Lower leg skin (tissue), 4 donors: ENCODE data around the gene TRH. TPM values are rescaled to one million over a fixed set of nuclear protein-coding genes. Genes with fewer than 3 reads are reported as not detected.

Source experiments
- DNase-seq, 2 donors: peaks; one replicate each; pipeline ENCODE4 v3.0.0-alpha.2; 2019; ENCODE audit warnings: low spot score in 2 of 2
- H3K4me3 ChIP-seq: fragments of 200-600 bp; sonication (generic); 2 replicates; pipeline ENCODE4 v1.5.1; 2017; ENCODE audit warnings: mild to moderate bottlenecking, low read depth; ENCODE audit not compliant: poor library complexity, severe bottlenecking
- POLR2A ChIP-seq, 2 donors: fragments of 450-650 bp; IDR thresholded peaks; one replicate each; pipeline ENCODE4 v1.6.1; 2016 to 2017; ENCODE audit warnings: antibody characterized with exemption in 2 of 2, mild to moderate bottlenecking in 1 of 2, moderate library complexity in 1 of 2
- WGBS, 2 donors: methylation state at CpG; one replicate each; pipeline ENCODE4 v1.1.5; 2018; 5-methylcytosine and 5-hydroxymethylcytosine counted together
- intact Hi-C: fragments of 100-400 bp; cut with DNase I; formaldehyde crosslinking; loops from one replicate; pipeline ENCODE4 v1.15.0; 2023; ENCODE audit warnings: low total_unique reads
- total RNA-seq, 4 donors: library from RNA; depleted of rRNA; stranded (reverse); fragments of >200 nt; gene quantifications; one replicate each; pipeline ENCODE4 v1.1.0, GENCODE V29; 2016
- TF ChIP-seq, protein P1 (sequence below), 3 donors: fragments of 450-650 bp; IDR thresholded peaks; one replicate each; pipeline ENCODE4 v1.5.1; 2016; ENCODE audit warnings: antibody characterized with exemption in 3 of 3, mild to moderate bottlenecking in 3 of 3, moderate library complexity in 2 of 3

The TRH gene
- total RNA-seq, 4 donors from 2014 or later = 0.30 TPM; not detected in 3

DNA sequence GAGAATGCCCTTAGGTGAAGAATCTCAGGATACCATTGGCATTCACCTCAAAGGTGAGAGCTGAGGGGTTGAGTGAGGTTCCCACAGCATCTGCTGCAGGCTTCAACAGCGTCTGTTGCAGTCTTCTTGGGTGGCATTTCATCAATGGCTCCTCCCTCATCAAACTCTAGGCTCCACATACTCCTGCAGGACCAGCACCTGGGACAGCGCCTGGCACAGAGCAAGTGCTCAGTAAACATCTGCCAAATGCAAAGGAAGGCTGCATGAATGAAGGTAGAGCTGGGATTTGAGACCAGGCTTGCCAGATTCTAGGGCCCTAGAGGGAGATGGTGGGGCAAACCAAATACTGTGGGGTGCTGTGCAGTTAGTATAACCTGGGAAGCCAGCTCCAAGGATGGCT, 9.6 kb downstream of the TRH start:
- intact Hi-C loops = no loop called here
- no peak overlapping the region for H3K4me3 ChIP-seq
- DNase-seq = no peak
- TF ChIP-seq POLR2A (IDR thresholded peaks at IDR 0.05) = no peak
- TF ChIP-seq, protein P1, sequence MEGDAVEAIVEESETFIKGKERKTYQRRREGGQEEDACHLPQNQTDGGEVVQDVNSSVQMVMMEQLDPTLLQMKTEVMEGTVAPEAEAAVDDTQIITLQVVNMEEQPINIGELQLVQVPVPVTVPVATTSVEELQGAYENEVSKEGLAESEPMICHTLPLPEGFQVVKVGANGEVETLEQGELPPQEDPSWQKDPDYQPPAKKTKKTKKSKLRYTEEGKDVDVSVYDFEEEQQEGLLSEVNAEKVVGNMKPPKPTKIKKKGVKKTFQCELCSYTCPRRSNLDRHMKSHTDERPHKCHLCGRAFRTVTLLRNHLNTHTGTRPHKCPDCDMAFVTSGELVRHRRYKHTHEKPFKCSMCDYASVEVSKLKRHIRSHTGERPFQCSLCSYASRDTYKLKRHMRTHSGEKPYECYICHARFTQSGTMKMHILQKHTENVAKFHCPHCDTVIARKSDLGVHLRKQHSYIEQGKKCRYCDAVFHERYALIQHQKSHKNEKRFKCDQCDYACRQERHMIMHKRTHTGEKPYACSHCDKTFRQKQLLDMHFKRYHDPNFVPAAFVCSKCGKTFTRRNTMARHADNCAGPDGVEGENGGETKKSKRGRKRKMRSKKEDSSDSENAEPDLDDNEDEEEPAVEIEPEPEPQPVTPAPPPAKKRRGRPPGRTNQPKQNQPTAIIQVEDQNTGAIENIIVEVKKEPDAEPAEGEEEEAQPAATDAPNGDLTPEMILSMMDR (IDR thresholded peaks at IDR 0.05) = no peak
- WGBS, 2 donors = 71 to 77% methylated on average over 2 of the region's 2 CpGs

DNA sequence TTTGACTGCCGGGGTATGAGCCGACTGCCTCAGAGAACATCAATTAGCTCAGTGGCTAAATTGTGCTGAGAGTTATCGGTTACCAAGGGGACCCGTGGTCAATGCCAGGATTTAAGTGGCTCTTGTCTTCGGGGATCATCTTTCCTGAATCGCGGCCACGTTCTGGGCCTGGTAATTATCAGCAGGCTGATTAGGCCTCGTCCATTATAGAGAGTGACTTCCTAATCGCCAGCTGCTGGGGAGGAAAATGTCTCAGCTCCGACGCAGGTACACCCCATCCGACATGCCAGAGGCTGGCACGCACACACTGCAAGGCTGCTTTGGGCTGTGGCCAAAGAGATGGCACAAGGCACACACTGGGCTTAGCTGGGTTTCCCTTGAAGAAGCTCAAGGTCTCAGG, 10.6 kb downstream of the TRH start:
- TF ChIP-seq, protein P1 (IDR thresholded peaks at IDR 0.05) = no peak
- TF ChIP-seq POLR2A (IDR thresholded peaks at IDR 0.05) = no peak
- H3K4me3 ChIP-seq = no peak overlapping the region
- intact Hi-C loops = no loop called here
- 83 to 93% methylated on average over 14 of the region's 14 CpGs for WGBS, 2 donors
- DNase-seq = no peak

DNA sequence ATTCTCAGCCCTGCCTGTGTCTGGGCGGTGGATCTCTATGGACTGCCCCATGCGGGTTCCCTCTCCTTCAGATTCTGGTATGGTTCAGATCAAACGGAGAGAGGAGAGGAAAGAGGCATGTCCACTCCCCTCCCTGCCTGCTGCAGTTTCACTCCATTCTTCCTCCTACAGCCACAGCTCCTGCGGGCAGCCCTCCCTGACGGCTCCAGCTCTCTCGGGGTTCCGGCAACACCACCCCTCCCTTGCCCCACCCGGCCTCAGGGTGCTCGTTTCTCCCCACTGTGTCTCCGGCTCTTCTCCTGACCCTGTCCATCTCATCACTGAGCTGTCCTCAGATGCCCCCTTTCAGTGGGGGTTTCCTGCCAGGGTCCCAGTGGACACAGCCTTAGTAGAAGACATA, 13.9 kb downstream of the TRH start:
- H3K4me3 ChIP-seq = no peak overlapping the region
- TF ChIP-seq POLR2A (IDR thresholded peaks at IDR 0.05) = no peak
- TF ChIP-seq, protein P1 (IDR thresholded peaks at IDR 0.05) = no peak
- DNase-seq = no peak
- intact Hi-C loops = no loop called here
- 63 to 75% methylated on average over 10 of the region's 10 CpGs for WGBS, 2 donors

DNA sequence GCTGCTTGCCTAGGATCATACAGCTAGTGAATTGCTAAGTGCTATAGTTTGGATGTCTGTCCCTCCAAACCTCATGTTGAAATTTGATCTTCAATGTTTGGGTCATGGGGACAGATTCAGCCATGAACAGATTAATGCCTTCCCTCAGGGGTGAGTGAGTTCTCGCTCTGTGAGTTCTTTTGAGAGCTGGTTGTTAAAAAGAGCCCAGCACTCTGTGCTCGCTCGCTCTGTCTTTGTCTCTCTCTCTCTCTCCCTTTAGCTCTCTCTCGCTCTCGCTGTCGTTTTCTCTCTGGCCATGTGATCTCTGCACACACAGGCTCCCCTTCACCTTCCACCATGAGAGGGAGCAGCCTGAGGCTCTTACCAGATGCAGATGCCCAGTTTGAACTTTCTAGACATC, 14.9 kb downstream of the TRH start:
- intact Hi-C loops = no loop called here
- TF ChIP-seq POLR2A (IDR thresholded peaks at IDR 0.05) = no peak
- TF ChIP-seq, protein P1 (IDR thresholded peaks at IDR 0.05) = no peak

DNA sequence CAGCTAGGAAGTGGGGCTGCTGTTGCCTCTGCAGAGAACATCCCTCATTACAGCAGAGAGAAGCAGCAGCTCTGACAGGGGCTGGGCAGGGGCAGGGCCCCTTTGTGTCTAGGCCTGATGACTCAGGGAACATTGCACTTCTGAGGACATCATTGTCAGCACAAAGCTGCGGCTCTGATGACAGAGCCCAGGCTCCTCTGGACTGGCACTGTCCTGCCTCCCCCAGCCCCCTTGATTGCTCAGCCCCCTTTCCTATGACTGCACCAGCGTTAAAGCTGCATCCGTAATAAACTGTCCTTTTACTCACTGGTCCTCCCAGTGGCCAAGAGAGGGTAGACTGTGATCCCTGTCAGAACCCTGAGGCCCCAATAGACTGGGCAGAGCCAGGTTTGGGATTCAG, 18.3 kb downstream of the TRH start:
- no peak overlapping the region for H3K4me3 ChIP-seq
- intact Hi-C loops = no loop called here
- TF ChIP-seq, protein P1 (IDR thresholded peaks at IDR 0.05) = no peak
- no peak for TF ChIP-seq POLR2A (IDR thresholded peaks at IDR 0.05)
- no peak for DNase-seq
- WGBS, 2 donors = 51 to 67% methylated on average over 3 of the region's 3 CpGs

More for the DNA sequence above, 14.9 kb downstream of the TRH start:
- 66 to 69% methylated on average over 6 of the region's 6 CpGs for WGBS, 2 donors
- no peak overlapping the region for H3K4me3 ChIP-seq
- DNase-seq = no peak

DNA sequence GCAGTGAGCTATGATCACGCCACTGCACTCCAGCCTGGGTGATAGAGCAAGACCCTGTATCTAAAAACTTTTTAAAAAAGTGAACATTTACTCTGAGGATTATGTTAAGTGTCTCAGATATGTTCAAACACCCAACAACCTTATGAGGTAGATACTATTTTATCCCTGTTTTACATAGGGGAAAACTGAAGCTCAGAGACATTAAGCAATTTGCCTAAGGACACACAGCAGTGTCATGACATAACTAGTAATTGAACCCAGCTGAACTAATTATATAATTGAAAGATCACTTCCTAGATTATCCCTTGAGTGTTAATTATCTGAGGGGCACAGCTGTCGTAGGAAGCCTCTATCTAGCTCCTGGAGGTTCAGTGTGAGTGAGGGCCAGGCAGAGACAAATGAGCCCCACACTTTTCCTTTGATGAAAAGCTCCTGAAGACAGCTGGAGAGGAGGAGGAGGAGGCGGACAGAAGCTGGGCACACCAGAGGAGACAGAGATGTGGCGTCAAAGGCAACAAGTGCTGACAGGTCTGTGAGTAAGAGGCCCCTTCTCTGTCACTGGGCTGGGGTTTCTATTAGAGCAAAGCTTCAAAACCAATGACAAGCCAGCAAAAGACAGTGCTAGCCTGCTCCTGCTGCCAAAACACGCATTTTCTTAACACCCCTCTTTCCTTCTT, 20.5 kb downstream of the TRH start:
- TF ChIP-seq, protein P1 (IDR thresholded peaks at IDR 0.05) = no peak
- TF ChIP-seq POLR2A (IDR thresholded peaks at IDR 0.05) = no peak
- intact Hi-C loops = no loop called here
- 46 to 55% methylated on average over 5 of the region's 5 CpGs for WGBS, 2 donors
- no peak overlapping the region for H3K4me3 ChIP-seq
- DNase-seq = no peak
